H1 (cell line): ENCODE data around the gene HS3ST3B1.

Source experiments
- ATF2 ChIP-seq: IDR thresholded peaks from 2 replicates; pipeline ENCODE4 v1.6.1; 2012; ENCODE audit warnings: low read length, inconsistent platforms
- ATF3 ChIP-seq: IDR thresholded peaks from 2 replicates; pipeline ENCODE4 v1.6.1; 2011; ENCODE audit warnings: low read depth, mild to moderate bottlenecking, low read length; ENCODE audit not compliant: insufficient read depth
- CREB1 ChIP-seq: IDR thresholded peaks from 2 replicates; pipeline ENCODE4 v1.6.1; 2012; ENCODE audit warnings: inconsistent platforms
- CTCF ChIP-seq, 3 experiments: IDR thresholded peaks; 1 replicate in 2 of 3; 2 replicates in 1 of 3; pipeline versions ENCODE4 v1.5.1 to v1.6.1; 2011; ENCODE audit warnings: low read length in 3 of 3, mild to moderate bottlenecking in 3 of 3, inconsistent platforms in 2 of 3, low read depth in 1 of 3, moderate library complexity in 1 of 3; ENCODE audit not compliant: insufficient read depth in 1 of 3; ENCODE audit errors: control extremely low read depth in 1 of 3
- EZH2 ChIP-seq: fragments of 200-600 bp; sonication (generic); IDR thresholded peaks from 2 replicates; pipeline ENCODE4 v1.7.1; 2012; ENCODE audit warnings: low read depth, mild to moderate bottlenecking, moderate library complexity, low read length, inconsistent platforms; ENCODE audit not compliant: severe bottlenecking
- RAD21 ChIP-seq, 2 experiments: IDR thresholded peaks in 1 of 2; conservative IDR thresholded peaks in 1 of 2; 2 replicates each; pipeline ENCODE4 v1.6.1; 2011; ENCODE audit warnings: low read depth in 2 of 2, low read length in 2 of 2, improper control_type of control experiment in 1 of 2, inconsistent platforms in 1 of 2, mild to moderate bottlenecking in 1 of 2, moderate library complexity in 1 of 2
- SIRT6 ChIP-seq: IDR thresholded peaks from one replicate; pipeline ENCODE4 v1.7.1; 2012; ENCODE audit warnings: low read length, inconsistent platforms
- SIX5 ChIP-seq: IDR thresholded peaks from 2 replicates; pipeline ENCODE4 v1.6.1; 2011; ENCODE audit warnings: mild to moderate bottlenecking, low read depth, low read length
- SRF ChIP-seq: IDR thresholded peaks from 2 replicates; pipeline ENCODE4 v1.6.1; 2011; ENCODE audit warnings: mild to moderate bottlenecking, low read depth, low read length, moderate library complexity
- TAF1 ChIP-seq: IDR thresholded peaks from 2 replicates; pipeline ENCODE4 v1.6.1; 2011; ENCODE audit warnings: mild to moderate bottlenecking, low read depth, low read length
- YY1 ChIP-seq: IDR thresholded peaks from 2 replicates; pipeline ENCODE4 v1.6.1; 2011; ENCODE audit warnings: low read depth, mild to moderate bottlenecking, low read length

DNA sequence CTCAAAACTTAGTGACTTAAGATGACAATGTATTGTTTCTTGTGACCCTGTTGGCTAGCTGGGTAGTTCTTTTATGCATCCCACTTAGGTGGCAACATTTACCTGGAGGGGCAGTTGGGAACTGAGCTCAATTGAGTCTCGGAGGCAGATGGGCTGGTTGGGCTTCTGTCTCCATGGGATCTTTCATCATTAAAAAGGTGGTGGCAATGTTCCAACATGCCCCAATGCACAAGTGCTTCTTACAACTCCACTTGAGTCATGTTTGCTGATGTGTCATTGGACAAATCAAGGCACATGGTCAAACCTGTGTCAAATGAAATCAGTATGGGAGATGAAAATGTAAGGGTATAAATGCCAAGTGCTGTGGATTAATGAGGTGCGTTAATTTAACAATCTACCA is 11.7 kb upstream of the HS3ST3B1 start:
- TF ChIP-seq EZH2, result no peak
- TF ChIP-seq TAF1, result no peak
- TF ChIP-seq SRF, result no peak
- no peak for TF ChIP-seq CTCF (IDR thresholded peaks at IDR 0.05; ENCODE audit: control extremely low read depth in 1 of 3, insufficient read depth in 1 of 3, low read depth in 1 of 3, low read length in 3 of 3)
- TF ChIP-seq ATF2, result no peak
- no peak for TF ChIP-seq SIRT6
- TF ChIP-seq RAD21 (IDR thresholded peaks at IDR 0.05 in 1 of 2, conservative IDR thresholded peaks at IDR 0.05 in 1 of 2; ENCODE audit: low read depth in 2 of 2, low read length in 2 of 2), result no peak
- no peak for TF ChIP-seq YY1
- no peak for TF ChIP-seq SIX5
- no peak for TF ChIP-seq ATF3
- TF ChIP-seq CREB1, result no peak
